GM12801 (cell line): Measurements from ENCODE around the gene HOXD3.

Experiments
- TF ChIP-seq, protein P1 (sequence below): IDR thresholded peaks from one replicate; pipeline ENCODE4 v1.5.1; 2011; ENCODE audit warnings: control low read depth; ENCODE audit not compliant: insufficient read length; ENCODE audit errors: extremely low read depth

The HOXD3 gene

DNA sequence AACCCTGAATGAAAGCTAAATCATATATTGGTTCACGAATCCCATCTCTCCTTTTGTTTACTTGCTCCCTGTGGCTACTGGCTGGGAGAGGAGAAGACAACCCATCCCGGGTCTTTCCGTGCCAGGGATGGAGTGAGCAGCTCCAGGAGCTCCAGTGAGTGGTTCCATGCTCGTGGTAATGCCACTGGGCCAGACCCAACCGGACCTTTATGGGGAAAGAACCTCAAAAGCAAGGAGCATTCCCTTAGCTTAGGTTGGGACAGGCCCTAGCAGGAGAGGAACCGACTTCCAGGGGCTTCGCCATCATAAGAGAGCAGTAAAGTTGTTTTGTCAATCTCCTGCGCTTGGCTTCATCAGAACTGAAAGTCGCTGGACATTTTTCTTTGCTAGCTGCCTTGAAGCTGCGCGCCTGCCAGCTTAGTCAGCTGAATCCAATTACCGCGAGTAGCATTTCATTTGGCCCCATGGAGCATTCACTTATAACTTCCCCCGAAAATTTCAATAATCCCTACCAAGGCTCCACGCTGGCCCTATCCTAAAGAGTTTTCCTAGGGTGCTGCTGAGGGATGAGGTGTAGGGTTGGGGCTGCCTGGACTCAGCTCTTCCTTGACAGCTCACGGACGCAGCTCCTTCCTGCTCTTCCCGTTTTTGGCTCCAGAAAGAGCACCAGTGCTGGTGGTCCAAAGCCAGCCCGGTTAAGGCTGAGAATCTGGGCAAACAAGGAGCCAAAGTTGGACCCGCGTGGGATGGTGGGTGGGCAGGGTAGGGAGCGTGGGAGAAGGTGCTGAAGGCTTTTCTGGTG, 4.9 kb downstream of the HOXD3 start:
- TF ChIP-seq, protein P1, sequence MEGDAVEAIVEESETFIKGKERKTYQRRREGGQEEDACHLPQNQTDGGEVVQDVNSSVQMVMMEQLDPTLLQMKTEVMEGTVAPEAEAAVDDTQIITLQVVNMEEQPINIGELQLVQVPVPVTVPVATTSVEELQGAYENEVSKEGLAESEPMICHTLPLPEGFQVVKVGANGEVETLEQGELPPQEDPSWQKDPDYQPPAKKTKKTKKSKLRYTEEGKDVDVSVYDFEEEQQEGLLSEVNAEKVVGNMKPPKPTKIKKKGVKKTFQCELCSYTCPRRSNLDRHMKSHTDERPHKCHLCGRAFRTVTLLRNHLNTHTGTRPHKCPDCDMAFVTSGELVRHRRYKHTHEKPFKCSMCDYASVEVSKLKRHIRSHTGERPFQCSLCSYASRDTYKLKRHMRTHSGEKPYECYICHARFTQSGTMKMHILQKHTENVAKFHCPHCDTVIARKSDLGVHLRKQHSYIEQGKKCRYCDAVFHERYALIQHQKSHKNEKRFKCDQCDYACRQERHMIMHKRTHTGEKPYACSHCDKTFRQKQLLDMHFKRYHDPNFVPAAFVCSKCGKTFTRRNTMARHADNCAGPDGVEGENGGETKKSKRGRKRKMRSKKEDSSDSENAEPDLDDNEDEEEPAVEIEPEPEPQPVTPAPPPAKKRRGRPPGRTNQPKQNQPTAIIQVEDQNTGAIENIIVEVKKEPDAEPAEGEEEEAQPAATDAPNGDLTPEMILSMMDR = no peak

DNA sequence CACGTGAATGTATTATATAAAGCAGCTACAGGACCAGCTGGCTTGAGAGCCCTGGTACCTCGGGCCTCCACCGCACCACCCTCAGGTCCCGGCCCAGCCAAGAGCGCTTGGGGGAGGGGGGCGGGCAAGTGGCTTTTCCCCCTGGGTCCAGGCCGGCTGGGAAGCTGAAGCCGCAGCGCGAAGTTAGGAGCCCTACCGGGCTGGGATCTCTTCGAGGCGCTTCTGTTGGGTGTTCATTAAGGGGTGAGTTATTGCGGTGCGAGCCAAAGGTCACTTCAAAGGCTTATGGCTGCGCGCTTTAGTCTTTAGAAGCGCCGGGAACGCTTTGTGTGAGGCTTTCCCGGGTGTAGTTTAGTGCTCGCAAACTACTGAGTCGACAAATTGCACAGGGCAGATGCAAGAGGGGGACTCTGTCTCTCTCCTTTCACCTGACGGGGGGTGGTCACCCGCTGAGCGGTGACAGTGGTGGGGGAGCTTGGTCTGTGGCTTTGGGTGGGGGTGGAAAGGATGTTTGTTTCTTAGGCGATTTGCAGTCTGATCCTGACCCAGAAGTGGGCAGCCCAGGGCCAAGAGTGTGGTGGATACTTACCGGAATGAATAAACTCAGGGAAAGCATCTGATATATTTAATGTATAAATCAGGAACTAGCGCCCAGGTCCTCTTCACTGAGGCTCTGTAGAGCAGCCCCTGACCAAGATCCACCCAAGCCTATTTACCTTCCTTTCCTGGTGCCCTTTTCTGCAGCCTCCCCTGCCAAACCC, 6.0 kb downstream of the HOXD3 start:
- TF ChIP-seq, protein P1 = no peak

DNA sequence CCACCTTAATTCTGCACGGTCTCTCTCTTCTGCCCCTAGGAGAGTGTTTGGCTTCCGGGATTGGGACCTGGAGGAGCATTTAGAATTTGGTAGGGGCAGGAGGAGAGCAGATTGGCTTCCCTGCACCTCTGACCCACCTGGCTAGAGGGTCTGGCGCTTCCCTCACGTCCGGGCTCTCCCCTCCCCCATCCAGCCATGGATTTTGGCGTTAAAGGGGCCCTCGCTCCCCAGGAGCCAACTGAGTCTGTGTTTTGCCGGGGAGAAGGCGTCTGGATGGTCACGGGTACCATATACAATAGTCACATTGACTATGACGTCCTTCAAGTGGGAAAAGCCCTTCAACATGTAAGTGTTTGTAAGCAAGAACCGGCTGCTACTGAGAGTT, 6.6 kb downstream of the HOXD3 start:
- TF ChIP-seq, protein P1 = no peak

DNA sequence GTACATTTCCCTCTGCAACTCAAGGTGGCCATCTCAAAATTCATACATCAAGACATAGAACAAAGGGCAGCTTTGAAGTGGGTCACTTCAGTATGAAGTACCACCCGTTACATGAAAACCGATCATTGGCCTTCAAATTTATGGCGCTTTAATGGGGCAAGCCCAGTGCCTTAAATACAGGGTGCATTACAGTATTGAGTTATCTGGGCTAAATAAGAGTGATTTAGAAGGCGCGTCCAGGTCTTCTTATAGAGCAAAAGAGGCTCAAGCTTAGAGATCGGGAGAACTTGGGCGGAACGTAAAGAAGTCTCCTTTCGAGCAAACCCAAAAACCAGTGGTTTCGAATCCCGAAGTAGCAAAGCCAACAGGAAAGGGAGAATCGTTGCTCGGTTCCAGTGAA, 7.1 kb downstream of the HOXD3 start:
- TF ChIP-seq, protein P1 = no peak

DNA sequence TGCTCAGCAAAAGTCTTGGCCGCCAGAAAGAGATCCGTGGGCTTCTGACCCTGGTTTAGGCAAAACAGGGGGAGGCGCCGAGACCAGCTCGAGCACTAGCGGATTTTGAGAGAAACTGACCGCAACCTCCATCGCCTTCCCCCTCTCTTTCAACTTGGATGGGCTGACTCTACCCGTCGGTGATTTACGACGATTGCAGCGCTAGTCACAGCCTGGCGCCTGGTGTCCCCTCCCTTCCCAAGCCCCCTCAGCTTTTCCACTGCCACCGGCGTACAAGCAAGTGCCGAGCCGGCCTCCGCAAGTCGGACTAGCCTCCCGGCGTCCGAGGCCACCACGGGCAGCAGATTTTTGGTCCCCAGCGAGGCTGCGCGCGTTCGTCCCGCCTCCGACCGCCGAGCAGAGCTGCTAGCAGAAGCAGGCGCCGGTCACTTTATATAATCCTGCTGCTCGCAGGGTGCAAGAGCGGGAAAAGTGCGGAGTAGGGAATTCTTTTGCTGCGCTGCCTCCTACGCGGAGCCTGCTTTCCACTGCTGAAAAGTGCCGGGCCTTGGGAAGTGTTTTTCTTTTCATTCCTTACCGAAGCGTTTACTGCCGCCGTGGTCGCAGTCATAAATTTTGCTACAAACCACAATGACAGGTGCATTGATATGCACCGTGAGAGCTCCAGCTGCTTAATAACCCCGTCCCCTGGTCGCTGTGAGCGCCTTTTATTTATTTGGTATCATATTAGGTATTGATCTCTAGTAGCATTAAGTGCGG, 7.7 kb downstream of the HOXD3 start:
- TF ChIP-seq, protein P1 = no peak

DNA sequence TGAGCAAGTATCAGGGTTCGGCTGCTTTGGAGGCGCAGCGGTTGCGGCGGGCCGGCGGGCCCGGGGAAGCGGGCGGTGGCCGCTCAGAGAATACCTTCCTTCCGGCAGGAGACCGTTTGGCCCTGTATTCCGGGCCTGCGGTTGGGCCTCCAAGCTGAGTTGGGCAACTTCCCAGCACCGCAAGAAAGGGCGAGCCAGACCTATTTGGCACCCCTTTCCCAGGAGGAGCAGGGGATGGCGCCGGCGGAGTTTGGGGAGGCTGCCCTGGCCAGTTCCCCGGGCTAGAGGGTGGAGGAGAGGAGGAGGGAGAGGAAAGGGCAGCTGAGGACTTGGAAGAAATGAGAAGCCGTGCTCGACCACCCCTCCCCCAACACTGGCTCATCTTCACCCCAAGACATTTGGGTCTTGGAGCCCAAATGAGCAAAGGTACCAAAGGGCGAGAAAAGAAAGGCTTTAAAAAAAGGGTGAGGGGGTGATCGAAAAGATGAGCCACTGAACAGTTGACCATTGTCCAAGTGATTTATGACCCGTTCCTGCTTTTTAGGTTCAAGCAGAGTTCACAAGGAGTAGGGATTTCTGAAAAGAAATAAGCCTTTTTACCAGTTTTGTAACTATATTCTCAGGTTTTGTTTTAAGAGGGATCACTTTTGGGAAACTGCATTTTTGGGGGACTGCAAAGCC, 8.4 kb downstream of the HOXD3 start:
- TF ChIP-seq, protein P1 = no peak

DNA sequence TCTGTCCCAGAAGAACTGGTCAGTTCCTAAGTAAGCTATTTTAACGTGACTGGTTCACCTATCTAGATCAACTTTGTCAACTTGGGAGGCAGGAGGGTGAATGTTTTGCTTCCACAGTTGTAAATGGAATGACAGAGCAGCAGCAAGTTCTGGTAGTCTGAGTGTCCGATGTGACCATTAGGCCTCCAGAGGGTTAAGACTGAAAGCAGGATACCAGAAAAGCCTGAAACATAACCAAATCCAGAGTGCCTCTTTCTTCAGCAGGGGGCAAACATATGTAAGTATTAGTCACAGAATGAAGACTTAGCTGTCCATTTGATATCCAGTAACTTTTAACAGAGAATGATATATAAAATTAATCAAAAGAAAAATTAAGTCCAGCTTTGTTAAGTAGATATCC, 9.2 kb downstream of the HOXD3 start:
- TF ChIP-seq, protein P1 = no peak
